GM12874 (cell line): ENCODE results near the gene CCDC77.

ENCODE experiments used
- TF ChIP-seq, protein P1 (sequence below): IDR thresholded peaks from 2 replicates; pipeline ENCODE4 v1.5.1; 2011; ENCODE audit warnings: low read depth, mild to moderate bottlenecking, control low read depth, low read length, moderate library complexity; ENCODE audit not compliant: insufficient read depth

The CCDC77 gene

DNA sequence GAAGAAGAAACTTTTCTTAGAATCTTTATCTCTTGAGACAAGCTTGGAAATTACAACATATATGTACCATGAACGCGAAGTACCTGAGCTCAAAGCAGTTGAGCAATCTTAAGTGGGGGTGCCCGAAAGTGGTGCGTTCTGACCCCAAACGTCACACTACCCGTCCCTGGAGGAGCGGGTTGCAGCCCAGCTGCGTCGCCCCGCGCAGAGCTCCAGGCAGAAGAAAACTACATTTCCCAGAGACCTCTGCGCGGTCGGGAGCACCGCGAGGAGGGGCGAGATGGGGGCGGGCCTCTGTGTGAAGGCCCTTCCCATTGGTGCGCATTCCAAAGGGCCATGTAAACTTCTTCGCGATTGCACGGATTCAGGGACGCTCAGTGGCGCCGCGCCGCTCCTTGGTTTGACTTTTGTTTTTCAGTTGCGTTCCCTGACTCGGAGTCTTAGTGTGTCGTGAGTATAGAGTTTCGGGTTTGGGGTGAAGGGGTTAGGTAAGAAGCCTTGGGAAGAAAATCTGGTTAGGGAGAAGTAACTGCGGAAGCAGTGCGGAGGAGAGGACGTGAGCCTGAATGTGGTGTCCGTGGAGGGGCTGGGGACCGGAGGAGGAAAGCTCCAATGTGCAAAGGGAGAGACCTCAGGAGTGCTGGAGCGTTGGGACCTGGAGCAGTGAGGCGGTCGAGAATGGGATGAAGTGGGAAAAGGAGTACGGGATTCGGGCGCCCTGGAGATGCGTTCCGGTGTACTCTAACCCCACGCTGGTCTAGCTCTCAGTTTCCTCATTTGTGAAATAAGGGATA, at the start of gene CCDC77:
Gene CCDC77 (plus strand): TSS at position 410 of the 794 bp plus-strand sequence. CDS start 7,740 bp downstream, outside the sequence.
- TF ChIP-seq, protein P1, sequence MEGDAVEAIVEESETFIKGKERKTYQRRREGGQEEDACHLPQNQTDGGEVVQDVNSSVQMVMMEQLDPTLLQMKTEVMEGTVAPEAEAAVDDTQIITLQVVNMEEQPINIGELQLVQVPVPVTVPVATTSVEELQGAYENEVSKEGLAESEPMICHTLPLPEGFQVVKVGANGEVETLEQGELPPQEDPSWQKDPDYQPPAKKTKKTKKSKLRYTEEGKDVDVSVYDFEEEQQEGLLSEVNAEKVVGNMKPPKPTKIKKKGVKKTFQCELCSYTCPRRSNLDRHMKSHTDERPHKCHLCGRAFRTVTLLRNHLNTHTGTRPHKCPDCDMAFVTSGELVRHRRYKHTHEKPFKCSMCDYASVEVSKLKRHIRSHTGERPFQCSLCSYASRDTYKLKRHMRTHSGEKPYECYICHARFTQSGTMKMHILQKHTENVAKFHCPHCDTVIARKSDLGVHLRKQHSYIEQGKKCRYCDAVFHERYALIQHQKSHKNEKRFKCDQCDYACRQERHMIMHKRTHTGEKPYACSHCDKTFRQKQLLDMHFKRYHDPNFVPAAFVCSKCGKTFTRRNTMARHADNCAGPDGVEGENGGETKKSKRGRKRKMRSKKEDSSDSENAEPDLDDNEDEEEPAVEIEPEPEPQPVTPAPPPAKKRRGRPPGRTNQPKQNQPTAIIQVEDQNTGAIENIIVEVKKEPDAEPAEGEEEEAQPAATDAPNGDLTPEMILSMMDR, result 0 out of 2 replicates have a peak, but pooled peaks have one; percentile 26

DNA sequence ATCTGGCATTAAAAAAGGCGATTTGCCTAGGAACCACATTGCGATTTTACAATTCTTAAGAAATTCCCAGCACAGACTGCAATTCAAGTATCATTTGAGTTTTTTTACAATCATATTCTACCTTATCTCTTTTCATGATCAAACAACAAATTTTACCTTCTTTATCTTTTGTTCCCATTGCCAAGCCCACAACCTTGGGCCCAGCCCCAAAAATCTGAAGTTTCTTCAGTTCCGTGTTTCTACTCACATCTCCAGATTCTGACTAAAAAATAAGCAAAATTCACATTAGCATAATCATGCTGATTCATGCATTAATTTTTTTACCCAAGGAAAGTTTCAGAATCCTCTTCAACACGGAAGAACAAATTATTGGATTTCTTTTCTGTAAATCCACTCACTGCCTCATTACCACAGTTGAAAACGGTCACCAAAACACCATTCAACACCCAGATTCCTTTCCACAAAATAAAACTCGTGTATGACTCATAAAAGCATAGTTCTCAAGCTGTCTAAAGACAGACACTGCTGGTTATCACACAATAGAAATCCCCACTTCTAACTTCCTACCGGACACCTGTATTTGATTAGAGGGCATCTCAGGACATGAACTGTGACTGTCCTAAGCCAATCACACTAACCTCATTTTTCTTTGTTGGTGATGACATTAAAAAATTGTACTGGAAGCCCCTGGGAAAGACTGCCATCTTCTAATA, 45.0 kb upstream of the CCDC77 start:
- TF ChIP-seq, protein P1, result no peak

DNA sequence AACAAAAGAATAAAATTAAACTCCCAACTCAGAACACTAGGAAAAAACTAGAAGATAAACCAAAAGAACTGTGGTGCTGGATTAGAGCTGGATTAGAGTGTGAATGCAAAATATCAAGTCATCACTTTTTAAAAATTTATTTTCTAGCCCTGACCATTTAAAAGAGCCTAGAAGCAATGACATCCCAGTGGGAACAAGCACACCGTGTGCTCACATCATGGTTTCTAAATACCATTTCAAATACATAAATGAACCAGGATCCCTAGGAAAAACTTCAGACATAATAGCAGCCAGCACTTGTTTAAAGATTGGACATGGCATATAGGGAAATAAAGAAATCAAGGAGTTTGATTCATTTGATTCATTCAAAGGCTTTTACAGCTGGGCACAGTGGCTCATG, 42.4 kb upstream of the CCDC77 start:
- TF ChIP-seq, protein P1, result no peak

DNA sequence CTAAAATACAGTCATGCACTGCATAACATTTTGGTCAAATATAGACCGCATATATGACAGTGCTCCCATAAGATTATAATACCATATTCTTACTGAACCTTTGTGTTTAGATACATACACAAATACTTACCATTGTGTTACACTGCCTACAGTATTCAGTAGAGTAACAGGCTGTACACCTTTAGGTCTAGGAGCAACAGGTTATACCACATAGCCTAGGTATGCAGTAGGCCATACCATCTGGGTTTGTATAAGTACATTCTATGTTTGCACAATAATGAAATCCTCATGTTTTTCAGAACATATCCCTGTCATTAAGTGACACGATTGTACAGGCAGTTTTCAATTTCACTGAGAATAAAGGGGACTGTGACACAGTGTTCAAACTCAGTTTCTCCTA, 34.6 kb upstream of the CCDC77 start:
- TF ChIP-seq, protein P1, result no peak

GRCh38 chr12:367972-368371, 33.5 kb upstream of the CCDC77 start:
- TF ChIP-seq, protein P1, result no peak

DNA sequence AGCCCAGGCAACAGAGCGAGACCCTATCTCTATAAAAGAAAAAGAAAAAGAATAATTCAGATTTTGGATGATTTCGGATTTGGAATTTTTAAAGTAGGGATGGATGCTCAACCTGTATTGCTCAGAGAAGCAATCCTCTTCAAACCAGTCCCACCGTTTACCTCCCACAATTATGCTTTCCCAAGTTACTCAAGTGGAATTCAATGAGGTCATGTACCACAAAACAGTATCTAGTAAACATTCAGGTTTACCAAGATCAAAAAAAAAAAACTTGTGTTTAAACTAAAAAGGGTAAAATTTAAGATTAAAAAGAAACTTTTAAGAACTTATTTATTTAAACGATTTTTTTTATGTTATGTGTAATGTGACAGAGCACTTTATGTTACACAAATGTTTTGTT, 14.8 kb upstream of the CCDC77 start:
- TF ChIP-seq, protein P1, result no peak

- TF ChIP-seq, protein P1, result no peak
These were observed 13.4 kb upstream of the CCDC77 start for GRCh38 chr12:388012-388411.
